ENCODE results near the gene CORO2B.

- TF ChIP-seq CREB1 (CRISPR knock-in tag; IDR thresholded peaks at IDR 0.05; ENCODE audit: low read depth) (no peak), ZNF331 (CRISPR knock-in tag; IDR thresholded peaks at IDR 0.05; ENCODE audit: low read depth) (no peak), CTCF (conservative IDR thresholded peaks at IDR 0.05; ENCODE audit: low read depth in 2 of 2) (no peak), EZH2phosphoT487 (IDR thresholded peaks at IDR 0.05; ENCODE audit: unreplicated experiment) (no peak), POLR2AphosphoS5 (IDR thresholded peaks at IDR 0.05; ENCODE audit: low read depth) (no peak)
Measured at GRCh38 chr15:68567345-68567744, 11.4 kb upstream of the CORO2B start.

All from GM23338 (cell line).